Measurements from ENCODE around the gene NCOA5.

NCOA5 gene

GRCh38 chr20:46088409-46089166 is 1.2 kb downstream of the NCOA5 start:
- DNase-seq: no peak

DNA sequence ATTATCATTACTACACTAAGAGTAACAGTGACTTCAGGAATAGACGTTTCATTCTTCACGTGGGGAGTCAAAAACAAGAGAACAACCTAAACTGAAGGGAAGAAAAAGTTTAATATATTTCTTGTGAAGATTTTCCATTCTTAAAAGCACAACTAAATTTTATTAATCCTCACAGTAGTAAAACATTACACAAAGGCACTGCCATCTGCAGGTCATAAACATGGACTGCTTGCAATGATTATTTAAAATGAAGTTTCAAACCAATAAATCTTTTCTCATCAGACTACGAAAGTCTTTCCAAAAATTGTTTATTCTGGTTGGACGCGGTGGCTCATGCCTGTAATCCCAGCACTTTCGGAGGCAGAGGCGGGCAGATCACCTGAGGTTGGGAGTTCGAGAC is 2.6 kb downstream of the NCOA5 start:
- DNase-seq: no peak

DNA sequence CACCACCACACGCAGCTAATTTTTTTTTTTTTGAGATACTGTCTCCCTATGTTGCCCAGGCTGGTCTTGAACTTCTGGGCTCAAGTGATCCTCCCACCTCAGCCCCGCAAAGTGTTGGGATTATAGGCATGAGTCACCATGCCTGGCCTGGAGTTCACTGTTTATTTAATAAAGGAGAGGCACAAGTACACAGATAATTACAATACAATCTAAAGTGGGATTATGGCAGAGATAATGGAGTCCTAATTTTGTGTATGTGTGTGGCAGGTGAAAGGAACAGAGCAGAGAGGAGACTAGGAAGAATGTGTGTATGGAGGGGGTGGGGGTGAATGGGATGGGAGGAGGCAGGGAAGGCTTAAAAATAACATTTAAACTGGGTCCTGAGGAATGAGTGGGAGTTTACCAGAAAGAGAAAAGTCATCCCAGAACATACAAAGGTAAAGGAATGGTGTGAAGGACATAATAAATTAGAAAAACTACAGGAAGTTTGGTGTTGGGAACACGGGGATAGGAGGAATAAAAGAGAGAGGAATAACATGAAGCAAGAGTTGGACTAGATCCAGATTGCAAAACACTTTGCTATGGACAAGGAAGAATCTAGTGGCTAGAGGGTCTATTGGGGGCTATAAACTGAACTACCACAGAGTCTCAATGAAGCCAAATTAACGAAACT is 4.4 kb downstream of the NCOA5 start:
- DNase-seq: no peak

- DNase-seq: no peak
Observed at GRCh38 chr20:46084805-46085178, 5.0 kb downstream of the NCOA5 start.

DNA sequence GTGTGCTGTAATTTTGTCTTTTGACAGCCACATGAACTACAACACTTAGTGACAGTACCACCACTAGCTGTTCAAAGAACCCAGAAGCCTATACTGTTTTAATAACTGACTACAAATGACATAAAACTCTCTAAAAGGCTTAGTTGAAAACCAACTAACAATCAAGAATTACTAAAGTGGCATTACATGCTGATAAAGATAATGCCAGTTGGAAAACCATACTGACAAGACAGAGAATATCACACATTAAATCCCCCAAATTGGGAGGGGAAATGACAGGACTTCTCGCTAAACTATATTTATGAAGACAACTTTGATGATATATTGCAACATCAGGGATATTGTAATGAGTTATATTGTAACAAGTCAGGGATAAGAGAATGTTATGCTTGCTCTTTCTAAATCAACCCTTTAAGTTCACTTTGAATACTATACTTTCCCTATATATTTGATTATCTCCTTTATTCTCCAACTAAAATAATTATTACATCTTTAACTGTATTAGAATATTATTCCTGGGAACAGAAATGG is 6.2 kb downstream of the NCOA5 start:
- no peak for DNase-seq

DNA sequence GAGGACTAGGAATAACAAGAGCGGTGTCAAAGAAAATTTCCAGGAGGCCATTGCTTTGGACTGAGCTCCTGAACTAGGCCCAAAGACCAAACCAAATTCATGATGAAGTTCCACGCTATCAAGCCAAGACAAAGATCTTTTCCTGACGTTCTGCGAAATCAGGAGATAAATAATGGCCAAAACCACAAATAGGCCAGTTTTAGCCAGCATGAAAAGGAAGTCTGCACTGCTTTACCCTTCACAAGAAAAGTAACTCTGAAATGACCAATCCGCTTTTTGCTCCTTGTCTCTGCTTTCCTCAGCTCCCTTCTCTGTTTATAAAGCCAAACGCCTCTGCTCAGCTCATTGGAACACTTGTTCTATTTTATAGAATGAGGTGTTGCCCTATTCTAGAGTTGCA is 6.7 kb downstream of the NCOA5 start:
- no peak for DNase-seq

DNA sequence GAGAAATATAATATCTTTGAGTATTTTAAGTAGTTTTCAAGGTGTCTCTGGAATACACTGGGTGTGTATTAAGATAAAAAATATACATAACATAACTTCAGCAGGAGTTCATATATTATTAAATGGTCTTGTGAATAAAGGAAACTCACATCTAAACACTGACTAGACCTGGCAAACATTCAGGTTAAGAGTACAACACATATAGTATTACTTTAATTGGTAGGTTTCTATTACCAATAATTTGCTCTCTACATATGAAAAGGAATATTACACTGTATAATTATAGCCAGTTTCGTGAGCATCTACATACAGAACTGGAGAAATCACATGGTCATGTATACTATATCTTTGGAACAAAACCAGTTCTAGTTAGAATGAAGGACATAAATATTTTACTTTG is 8.7 kb downstream of the NCOA5 start:
- no peak for DNase-seq

DNA sequence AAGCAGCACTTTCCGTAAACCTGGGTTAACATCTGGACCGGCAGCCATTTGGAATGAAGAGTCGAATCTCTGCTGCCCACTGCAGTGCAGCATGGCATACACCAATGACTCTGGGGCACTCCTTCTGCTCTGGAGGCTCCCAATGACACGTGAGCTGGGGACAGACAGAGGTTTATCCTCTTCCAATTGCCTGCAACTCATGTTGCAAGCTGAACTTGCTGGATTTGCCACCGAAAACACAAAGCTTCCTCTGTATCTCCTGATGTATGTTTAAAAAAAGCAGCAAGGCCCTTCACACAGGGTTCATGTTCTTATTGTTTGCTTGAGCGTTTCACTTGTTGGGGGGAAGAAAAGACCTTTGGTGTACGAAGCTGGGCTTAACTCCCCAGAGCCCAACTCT is 10.8 kb downstream of the NCOA5 start:
- DNase-seq: no peak

- no peak for DNase-seq
Observed at GRCh38 chr20:46077642-46078305, 12.0 kb downstream of the NCOA5 start.

DNA sequence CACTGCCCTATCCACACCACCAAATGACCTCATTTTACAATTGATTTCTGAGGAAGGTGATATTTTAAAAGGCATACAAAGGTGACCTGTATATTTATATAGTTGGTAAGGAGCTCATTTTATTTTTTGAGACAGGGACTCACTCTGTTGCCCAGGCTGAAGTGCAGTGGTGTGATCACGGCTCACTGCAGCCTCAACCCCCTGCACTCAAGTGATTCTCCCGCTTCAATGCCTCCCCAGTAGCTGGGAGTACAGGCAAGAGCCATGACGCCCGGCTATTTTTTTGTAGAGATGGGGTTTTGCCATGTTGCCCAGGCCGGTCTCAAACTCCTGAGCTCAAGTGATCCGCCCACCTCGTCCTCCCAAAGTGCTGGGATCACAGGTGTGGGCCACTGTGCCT is 13.0 kb downstream of the NCOA5 start:
- DNase-seq: no peak

GRCh38 chr20:46074006-46074405 is 15.8 kb downstream of the NCOA5 start:
- no peak for DNase-seq

DNA sequence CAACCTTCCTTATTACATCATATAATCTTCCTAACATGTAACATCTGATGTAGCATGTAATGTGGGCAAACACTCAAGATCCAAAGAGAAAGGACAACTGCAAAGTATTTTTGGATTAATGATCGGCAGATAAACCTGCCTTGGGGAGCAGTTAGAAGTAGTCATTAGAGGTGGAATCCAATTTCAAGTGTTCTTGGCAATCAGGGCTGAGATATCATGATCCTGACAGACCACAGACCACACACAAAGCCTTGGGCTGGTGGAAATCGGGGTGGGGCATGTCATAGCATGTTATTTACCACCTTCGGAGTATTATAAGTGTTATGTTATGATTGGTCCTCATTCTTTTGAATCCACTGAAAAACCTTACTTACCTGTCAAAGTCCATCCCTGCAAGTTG is 16.3 kb downstream of the NCOA5 start:
- DNase-seq: no peak

DNA sequence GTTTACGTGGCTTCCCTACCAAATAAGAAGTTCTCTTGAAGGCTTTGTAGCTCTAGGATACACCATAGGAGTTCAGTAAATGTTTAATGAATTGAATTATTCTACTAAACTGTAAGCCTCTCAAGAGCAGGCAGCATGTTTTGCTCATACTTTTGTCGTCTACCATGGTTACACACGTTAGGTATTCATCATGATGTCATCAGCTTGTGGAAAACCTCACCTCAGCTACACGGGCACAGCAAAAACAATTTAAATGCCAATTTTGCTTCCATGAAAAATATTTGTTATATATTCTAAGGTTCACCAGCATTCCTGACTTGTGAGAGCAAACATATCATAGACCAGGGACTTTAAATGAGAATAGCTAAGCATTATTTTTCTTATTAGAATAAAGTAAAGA is 16.7 kb downstream of the NCOA5 start:
- DNase-seq: no peak

GRCh38 chr20:46071573-46071972 is 18.2 kb downstream of the NCOA5 start:
- DNase-seq: no peak

DNA sequence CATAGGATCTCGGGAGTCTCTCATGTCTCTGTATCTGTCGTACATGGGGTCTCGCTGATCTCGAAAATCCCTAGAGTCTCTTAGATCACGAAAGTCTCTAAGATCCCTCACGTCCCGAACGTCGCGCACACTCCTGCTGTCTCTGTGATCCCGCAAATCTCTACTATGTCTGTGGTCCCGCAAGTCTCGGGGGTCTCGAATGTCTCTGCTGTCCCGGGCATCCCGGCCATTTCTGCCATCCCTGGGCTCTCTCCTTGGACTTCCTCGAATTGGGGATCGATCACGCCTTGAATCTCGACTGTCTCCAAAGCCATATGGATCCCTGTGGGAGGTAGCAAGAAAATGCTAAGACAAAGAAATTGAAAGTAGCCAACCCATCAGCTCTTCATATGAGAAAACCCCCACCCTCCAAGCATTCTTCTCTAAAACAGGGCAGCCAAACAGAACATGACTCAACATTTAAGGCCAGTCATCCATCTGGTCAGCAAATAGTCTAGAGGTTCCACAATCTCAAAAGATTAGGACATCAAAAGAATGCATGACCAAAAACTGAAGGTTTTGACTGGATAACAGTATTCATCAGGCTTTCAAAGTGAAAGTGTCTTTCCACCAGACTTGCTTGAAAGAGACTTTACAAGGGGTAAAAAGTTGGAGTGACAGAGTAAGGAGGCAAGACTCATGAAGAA is 19.4 kb downstream of the NCOA5 start:
- no peak for DNase-seq

DNA sequence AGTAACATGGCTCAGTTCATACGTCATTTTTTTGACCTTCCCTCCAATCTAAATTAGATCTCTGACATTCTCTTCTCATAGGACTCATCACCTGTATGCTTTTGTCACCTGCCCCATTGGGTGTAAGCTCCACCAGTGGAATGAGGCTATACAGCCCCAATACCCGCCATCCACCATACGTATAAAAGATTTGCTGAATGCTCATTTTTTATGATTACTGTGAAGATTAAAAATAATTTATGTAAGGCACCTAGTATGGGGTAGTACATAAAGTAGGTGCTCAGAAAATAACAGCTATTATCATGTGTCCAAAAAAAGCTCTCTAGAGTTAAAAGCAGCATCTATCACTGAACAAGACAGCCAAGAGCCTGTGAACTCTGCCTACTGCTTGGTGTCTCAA is 24.1 kb downstream of the NCOA5 start:
- DNase-seq: no peak

GRCh38 chr20:46065006-46065405 is 24.8 kb downstream of the NCOA5 start:
- DNase-seq: no peak

DNA sequence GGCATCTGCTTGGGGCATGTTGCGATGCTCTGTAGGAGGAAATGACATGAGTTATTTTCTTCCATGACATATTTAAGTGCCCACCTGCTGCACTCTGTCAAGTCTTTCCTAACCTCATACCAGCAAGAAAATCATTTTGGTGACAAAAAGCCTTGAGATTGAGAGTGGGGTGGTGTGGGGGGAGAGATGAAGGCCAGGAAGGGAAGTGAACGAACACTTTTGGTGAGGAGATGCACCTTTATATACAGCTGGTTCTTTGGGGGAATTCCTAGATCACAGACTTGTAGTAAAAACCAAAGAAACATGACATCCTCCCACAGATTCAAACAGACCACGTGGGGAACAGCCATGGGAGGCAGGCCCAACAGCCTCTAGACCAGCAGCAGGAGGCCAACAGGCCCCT is 26.1 kb downstream of the NCOA5 start:
- no peak for DNase-seq

- DNase-seq: no peak
Observed at GRCh38 chr20:46063151-46063550, 26.6 kb downstream of the NCOA5 start.

DNA sequence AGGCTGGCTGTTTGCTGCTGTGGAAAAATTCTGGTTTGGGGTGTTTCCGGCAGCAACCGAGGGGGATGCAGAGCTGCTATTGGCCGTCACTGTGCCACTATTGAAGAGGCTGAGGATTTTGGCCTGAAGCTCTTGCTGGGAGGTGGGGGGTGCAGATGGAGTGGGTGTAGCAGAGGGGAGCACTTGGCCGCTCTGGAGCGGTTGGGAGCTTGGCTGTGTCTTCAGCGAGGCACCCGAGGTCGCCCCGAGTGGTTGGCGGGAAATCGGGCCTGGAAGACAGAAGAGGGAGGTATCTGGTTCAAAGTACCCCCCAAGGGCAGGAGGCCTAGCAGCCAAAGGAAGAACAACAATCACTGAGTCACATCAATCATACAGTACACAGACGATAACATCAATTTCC is 27.1 kb downstream of the NCOA5 start:
- DNase-seq: no peak

GRCh38 chr20:46062151-46062550 is 27.6 kb downstream of the NCOA5 start:
- no peak for DNase-seq

GRCh38 chr20:46060975-46061374 is 28.8 kb downstream of the NCOA5 start:
- DNase-seq: no peak

- DNase-seq: no peak
Observed at GRCh38 chr20:46060301-46060881, 29.4 kb downstream of the NCOA5 start.
